Panc1 (cell line): ENCODE measurements around the gene NDUFA12. TPM values are rescaled to one million over a fixed set of nuclear protein-coding genes. Genes with fewer than 3 reads are reported as not detected.

Source experiments
- ATAC-seq: fragments of 200-7000 bp; cut with Tn5 transposase; 2 replicates; pipeline ENCODE4 v1.9.1; 2020; ENCODE audit warnings: mild to moderate bottlenecking, moderate library complexity
- BruUV-seq: library from RNA; stranded (reverse); fragments of 400-500 nt; replicated peaks from 2 replicates; lab custom pipeline; 2021; lab: Mats Ljungman, UMichigan
- CTCF ChIA-PET: fragments of 300-600 bp; sonication (Branson Sonifier 250); formaldehyde crosslinking; loops from one replicate; lab custom pipeline; 2022; ENCODE audit warnings: antibody characterized with exemption; lab: Charles Lee
- POLR2A ChIA-PET: fragments of 300-600 bp; sonication (Branson Sonifier 250); formaldehyde crosslinking; loops from one replicate; lab custom pipeline; 2022; ENCODE audit warnings: antibody characterized with exemption; lab: Charles Lee
- DNase-seq: peaks from one replicate; pipeline ENCODE4 v3.0.0-alpha.2; 2010; ENCODE audit warnings: low read depth, low spot score
- H3K27ac ChIP-seq: 2 replicates; pipeline ENCODE4 v1.5.1; 2011; ENCODE audit warnings: mild to moderate bottlenecking, low read length, inconsistent platforms
- H3K27me3 ChIP-seq: fragments of 200-500 bp; sonication (Bioruptor generic); 2 replicates; pipeline ENCODE4 v1.6.0; 2014; ENCODE audit warnings: low read length, inconsistent platforms; ENCODE audit not compliant: control insufficient read depth, insufficient read depth
- H3K36me3 ChIP-seq: fragments of 200-500 bp; sonication (Bioruptor generic); 2 replicates; pipeline ENCODE4 v1.5.1; 2014; ENCODE audit warnings: inconsistent platforms, mild to moderate bottlenecking, low read length, moderate library complexity; ENCODE audit not compliant: control insufficient read depth, insufficient read depth
- H3K4me1 ChIP-seq: 2 replicates; pipeline ENCODE4 v1.5.1; 2011; ENCODE audit warnings: inconsistent platforms, mild to moderate bottlenecking, low read length, moderate library complexity; ENCODE audit not compliant: control insufficient read depth, insufficient read depth
- H3K4me3 ChIP-seq, 2 experiments: 2 replicates each; pipeline ENCODE4 v1.5.1; 2011 to 2012; ENCODE audit warnings: low read depth in 2 of 2, low read length in 2 of 2, mild to moderate bottlenecking in 2 of 2, inconsistent platforms in 1 of 2, moderate library complexity in 1 of 2
- H3K9me3 ChIP-seq: fragments of 200-500 bp; sonication (Bioruptor generic); 2 replicates; pipeline ENCODE4 v1.5.1; 2014; ENCODE audit warnings: low read depth, mild to moderate bottlenecking, inconsistent platforms, low read length, moderate library complexity; ENCODE audit not compliant: control insufficient read depth, insufficient read depth
- POLR2AphosphoS5 ChIP-seq: IDR thresholded peaks from 2 replicates; pipeline ENCODE4 v1.6.1; 2012; ENCODE audit warnings: mild to moderate bottlenecking, low read depth, low read length, moderate library complexity
- SIN3A ChIP-seq: IDR thresholded peaks from 2 replicates; pipeline ENCODE4 v1.6.1; 2012; ENCODE audit warnings: low read depth, mild to moderate bottlenecking, low read length, moderate library complexity, borderline replicate concordance; ENCODE audit not compliant: insufficient read depth
- TCF7L2 ChIP-seq: IDR thresholded peaks from 2 replicates; pipeline ENCODE4 v1.6.1; 2011; ENCODE audit warnings: mild to moderate bottlenecking, low read depth, low read length, inconsistent platforms
- in situ Hi-C: cut with HindIII; loops from 2 replicates; pipeline ENCODE4 v1.10.0; 2016; ENCODE audit warnings: low sequenced_read_pairs, low pct_unique_long_range_greater_than_20kb
- intact Hi-C: fragments of 100-400 bp; cut with micrococcal nuclease; formaldehyde crosslinking; loops from one replicate; pipeline ENCODE4 v1.10.0; 2022; ENCODE audit not compliant: unreplicated experiment
- total RNA-seq: library from RNA; stranded (reverse); gene quantifications from one replicate; pipeline ENCODE4 v1.2.1, GENCODE V29; 2021; ENCODE audit not compliant: unreplicated experiment
- TF ChIP-seq, protein P1 (sequence below), 2 experiments: IDR thresholded peaks; 2 replicates each; pipeline ENCODE4 v1.6.1; 2011 to 2012; ENCODE audit warnings: low read depth in 2 of 2, control low read depth in 1 of 2, low read length in 1 of 2, mild to moderate bottlenecking in 1 of 2, moderate library complexity in 1 of 2; ENCODE audit not compliant: insufficient read depth in 1 of 2
- TF ChIP-seq, protein P2 (sequence below): fragments of 450-650 bp; IDR thresholded peaks from 2 replicates; pipeline ENCODE4 v1.5.1; 2017; ENCODE audit warnings: mild to moderate bottlenecking

NDUFA12 gene
- total RNA-seq, 1 experiment from 2014 or later, result 108 TPM

DNA sequence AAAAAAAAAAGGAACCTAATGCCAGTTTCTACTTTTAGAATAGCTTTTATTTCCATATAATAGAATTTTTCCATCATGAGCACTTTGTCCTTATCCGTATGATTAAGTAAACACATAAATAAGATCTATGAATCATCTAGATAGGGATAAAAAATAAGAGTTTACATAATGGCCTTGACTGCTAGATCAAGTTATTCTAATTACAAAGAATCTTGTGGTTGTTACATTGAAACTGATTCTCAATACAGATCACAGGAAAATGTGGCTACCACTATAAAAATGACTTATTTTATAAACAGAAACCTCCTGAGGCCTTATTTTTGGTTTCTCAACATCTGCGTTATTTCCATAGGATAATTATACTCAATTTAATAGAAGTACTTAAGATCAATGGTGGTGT, 34.4 kb upstream of the NDUFA12 start:
- CTCF ChIA-PET, result no interaction called here
- DNase-seq (no peak), ATAC-seq (no peak)
- TF ChIP-seq POLR2AphosphoS5, result no peak
- TF ChIP-seq, protein P1, sequence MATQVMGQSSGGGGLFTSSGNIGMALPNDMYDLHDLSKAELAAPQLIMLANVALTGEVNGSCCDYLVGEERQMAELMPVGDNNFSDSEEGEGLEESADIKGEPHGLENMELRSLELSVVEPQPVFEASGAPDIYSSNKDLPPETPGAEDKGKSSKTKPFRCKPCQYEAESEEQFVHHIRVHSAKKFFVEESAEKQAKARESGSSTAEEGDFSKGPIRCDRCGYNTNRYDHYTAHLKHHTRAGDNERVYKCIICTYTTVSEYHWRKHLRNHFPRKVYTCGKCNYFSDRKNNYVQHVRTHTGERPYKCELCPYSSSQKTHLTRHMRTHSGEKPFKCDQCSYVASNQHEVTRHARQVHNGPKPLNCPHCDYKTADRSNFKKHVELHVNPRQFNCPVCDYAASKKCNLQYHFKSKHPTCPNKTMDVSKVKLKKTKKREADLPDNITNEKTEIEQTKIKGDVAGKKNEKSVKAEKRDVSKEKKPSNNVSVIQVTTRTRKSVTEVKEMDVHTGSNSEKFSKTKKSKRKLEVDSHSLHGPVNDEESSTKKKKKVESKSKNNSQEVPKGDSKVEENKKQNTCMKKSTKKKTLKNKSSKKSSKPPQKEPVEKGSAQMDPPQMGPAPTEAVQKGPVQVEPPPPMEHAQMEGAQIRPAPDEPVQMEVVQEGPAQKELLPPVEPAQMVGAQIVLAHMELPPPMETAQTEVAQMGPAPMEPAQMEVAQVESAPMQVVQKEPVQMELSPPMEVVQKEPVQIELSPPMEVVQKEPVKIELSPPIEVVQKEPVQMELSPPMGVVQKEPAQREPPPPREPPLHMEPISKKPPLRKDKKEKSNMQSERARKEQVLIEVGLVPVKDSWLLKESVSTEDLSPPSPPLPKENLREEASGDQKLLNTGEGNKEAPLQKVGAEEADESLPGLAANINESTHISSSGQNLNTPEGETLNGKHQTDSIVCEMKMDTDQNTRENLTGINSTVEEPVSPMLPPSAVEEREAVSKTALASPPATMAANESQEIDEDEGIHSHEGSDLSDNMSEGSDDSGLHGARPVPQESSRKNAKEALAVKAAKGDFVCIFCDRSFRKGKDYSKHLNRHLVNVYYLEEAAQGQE (IDR thresholded peaks at IDR 0.05; ENCODE audit: insufficient read depth in 1 of 2, low read depth in 2 of 2, low read length in 1 of 2), result no peak
- TF ChIP-seq, protein P2, sequence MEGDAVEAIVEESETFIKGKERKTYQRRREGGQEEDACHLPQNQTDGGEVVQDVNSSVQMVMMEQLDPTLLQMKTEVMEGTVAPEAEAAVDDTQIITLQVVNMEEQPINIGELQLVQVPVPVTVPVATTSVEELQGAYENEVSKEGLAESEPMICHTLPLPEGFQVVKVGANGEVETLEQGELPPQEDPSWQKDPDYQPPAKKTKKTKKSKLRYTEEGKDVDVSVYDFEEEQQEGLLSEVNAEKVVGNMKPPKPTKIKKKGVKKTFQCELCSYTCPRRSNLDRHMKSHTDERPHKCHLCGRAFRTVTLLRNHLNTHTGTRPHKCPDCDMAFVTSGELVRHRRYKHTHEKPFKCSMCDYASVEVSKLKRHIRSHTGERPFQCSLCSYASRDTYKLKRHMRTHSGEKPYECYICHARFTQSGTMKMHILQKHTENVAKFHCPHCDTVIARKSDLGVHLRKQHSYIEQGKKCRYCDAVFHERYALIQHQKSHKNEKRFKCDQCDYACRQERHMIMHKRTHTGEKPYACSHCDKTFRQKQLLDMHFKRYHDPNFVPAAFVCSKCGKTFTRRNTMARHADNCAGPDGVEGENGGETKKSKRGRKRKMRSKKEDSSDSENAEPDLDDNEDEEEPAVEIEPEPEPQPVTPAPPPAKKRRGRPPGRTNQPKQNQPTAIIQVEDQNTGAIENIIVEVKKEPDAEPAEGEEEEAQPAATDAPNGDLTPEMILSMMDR, result no peak
- Histone ChIP-seq H3K36me3 (peaks cover 29% of the 10 kb centered on the region; the same call in 1 of the 2 replicates), H3K27ac (no peak overlapping the region), H3K4me1 (no peaks in the 10 kb centered on the region), H3K9me3 (no peaks in the 10 kb centered on the region), H3K27me3 (no peaks in the 10 kb centered on the region), H3K4me3 (no peak overlapping the region)
- BruUV-seq, result no TSS peak
- intact Hi-C loops (no loop called here), in situ Hi-C loops (no loop called here)
- POLR2A ChIA-PET, result no interaction called here

DNA sequence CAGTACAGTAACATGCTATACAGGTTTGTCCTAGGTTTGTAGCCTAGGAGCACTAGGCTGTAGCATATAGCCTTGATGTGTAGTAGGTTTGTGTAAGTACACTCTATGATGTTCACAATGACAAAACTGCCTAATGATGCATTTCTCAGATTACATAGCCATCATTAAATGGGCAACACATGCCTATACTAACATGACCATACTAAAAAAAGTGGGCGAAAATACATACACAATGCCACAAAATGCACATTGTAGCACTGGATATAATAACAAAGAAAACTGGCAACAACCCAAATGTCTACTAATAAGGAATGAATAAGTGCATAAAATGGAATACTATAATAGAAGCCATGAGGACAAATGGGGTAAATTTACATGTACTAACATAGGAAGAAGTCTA, 31.3 kb upstream of the NDUFA12 start:
- TF ChIP-seq SIN3A, result no peak
- TF ChIP-seq, protein P1 (IDR thresholded peaks at IDR 0.05; ENCODE audit: insufficient read depth in 1 of 2, low read depth in 2 of 2, low read length in 1 of 2), result no peak
- no peak for TF ChIP-seq TCF7L2
- TF ChIP-seq POLR2AphosphoS5, result no peak
- TF ChIP-seq, protein P2, result no peak
- Histone ChIP-seq H3K36me3 (peaks cover 24% of the 10 kb centered on the region; the same call in 1 of the 2 replicates), H3K9me3 (no peaks in the 10 kb centered on the region), H3K27me3 (no peaks in the 10 kb centered on the region), H3K27ac (no peak overlapping the region), H3K4me1 (no peaks in the 10 kb centered on the region), H3K4me3 (no peak overlapping the region)
- ChIA-PET POLR2A (no interaction called here), CTCF (no interaction called here)
- ATAC-seq (no peak), DNase-seq (no peak)
- BruUV-seq, result no TSS peak
- intact Hi-C loops (no loop called here), in situ Hi-C loops (no loop called here)
